ENCODE measurements around the gene NEMP2.

- no peak for TF ChIP-seq CTCF (IDR thresholded peaks at IDR 0.05; ENCODE audit: insufficient read depth, low read length)
- no peak for TF ChIP-seq POLR2AphosphoS5 (IDR thresholded peaks at IDR 0.05; ENCODE audit: low read depth)
Observed at GRCh38 chr2:190459881-190460280, 74.6 kb downstream of the NEMP2 start.

Measured in HL-60 (cell line).